ENCODE measurements around the gene WRAP53.

The WRAP53 gene

DNA sequence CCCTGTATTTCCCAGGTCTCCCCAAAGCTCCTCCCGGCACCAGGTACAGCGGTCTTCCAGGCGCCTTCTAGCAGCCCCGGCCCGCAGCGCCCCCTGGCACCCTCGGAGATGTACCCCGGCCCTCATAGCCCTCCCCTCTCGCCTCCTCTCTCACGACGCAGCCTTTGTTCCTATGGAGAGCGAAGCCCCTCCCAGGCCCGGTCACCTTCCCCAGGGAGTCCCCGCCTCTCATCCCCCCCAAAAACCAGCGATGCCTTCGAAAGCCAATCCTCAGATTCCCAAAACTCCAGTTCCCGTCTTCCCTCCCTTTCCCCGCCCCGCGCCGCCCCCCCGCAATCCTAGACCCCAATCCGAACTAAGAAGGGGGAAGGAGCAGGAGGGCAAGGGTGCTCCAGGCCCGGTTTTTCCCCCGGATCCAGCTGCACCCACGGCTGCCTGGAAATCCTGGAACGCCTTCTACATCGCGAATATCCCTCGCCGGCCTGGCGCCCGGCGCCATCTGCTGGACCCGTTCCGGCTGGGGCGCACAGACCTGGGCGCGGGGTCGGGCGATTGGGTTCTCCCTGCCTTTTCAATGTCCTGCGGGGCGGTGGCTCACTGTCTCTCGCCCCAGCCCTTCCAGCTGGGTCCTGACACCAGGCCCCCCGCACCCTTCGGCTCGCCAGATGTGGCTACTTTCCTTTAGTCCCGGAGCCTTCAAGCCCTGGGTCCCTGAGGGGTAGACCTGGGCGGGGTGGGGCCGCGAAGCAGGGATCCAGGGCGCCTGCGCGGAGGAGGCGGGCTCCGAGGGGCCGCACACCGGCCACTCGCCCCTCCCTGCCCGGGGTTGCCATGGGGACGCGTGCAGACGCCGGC is 28.9 kb downstream of the WRAP53 start, which contains the start of gene DNAH2:
Gene DNAH2, plus strand, starts transcription at position 844 of the 855 bp plus-strand sequence. CDS start 1,991 bp downstream, outside the sequence.
- peak; percentile 50 for DNase-seq (ENCODE audit: low read depth)
- peak; percentile 34 for TF ChIP-seq CTCF (IDR thresholded peaks at IDR 0.05; ENCODE audit: insufficient read depth, low read depth, low read length, missing control alignments)
- peak within 1 kb of the TSS; percentile 36 for H3K4me3 ChIP-seq (ENCODE audit: low read depth, low read length)

DNA sequence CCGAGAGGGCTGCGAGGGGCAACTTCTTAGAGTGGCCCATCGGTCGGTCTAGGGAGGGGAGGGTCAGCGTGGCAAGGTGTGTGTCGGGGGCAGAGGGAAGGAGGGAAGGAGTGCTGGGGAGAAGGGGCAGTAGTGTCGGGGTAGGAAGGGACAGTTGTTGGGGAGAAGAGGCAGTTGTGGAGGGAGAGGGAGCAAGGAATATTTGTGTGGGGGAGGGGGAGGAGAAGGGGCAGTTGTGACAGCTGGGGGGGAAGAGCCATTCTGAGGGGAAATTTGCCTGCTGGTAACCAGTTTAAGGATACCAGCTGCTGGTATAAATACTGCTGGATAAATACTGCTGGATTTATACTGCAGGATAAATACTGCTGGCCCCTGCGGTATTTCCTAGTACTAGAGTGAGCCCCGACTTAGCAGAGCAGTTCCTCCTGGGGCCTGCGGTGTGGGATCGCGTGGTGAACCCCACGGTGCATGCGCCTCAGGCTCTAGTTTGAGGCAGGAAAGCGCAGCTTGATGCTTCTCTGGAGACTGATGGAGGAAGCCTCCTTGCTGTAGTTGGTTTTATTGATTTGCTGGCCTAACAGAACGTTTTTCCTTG is 29.6 kb downstream of the WRAP53 start:
- H3K4me3 ChIP-seq (ENCODE audit: low read depth, low read length), result no peak overlapping the region; the same call in 1 of the 2 replicates
- no peak for TF ChIP-seq CTCF (IDR thresholded peaks at IDR 0.05; ENCODE audit: insufficient read depth, low read depth, low read length, missing control alignments)
- DNase-seq (ENCODE audit: low read depth), result no peak

- no peak for DNase-seq (ENCODE audit: low read depth)
- no peak for TF ChIP-seq CTCF (IDR thresholded peaks at IDR 0.05; ENCODE audit: insufficient read depth, low read depth, low read length, missing control alignments)
- H3K4me3 ChIP-seq (ENCODE audit: low read depth, low read length), result no peak overlapping the region
These were observed 31.4 kb downstream of the WRAP53 start for GRCh38 chr17:7719661-7720060.

GRCh38 chr17:7720125-7720524 is 31.8 kb downstream of the WRAP53 start:
- H3K4me3 ChIP-seq (ENCODE audit: low read depth, low read length), result no peak overlapping the region
- no peak for DNase-seq (ENCODE audit: low read depth)
- TF ChIP-seq CTCF (IDR thresholded peaks at IDR 0.05; ENCODE audit: insufficient read depth, low read depth, low read length, missing control alignments), result no peak

- no peak overlapping the region for H3K4me3 ChIP-seq (ENCODE audit: low read depth, low read length)
- no peak for DNase-seq (ENCODE audit: low read depth)
- TF ChIP-seq CTCF (IDR thresholded peaks at IDR 0.05; ENCODE audit: insufficient read depth, low read depth, low read length, missing control alignments), result no peak
These were observed 33.3 kb downstream of the WRAP53 start for GRCh38 chr17:7721612-7722011.

DNA sequence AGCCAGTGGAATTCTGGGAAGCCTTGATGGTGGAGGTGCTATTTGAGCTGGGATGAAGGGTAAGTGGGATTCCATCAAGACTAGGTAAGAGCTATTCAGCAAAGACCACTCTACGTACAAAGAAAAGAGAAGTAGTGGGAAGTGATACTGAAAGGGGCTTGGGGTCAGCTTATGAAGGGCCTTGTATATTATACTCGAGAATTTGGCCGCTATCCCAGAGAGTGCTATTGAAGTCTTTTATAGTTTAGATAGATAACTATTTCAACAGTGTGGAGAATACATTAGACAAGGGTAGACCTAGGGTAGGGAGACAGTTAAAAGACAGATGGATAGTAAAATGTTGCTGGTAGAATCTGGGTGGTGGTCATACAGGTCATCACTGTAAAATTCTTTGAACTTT is 39.6 kb downstream of the WRAP53 start:
- no peak overlapping the region for H3K4me3 ChIP-seq (ENCODE audit: low read depth, low read length)
- no peak for DNase-seq (ENCODE audit: low read depth)
- no peak for TF ChIP-seq CTCF (IDR thresholded peaks at IDR 0.05; ENCODE audit: insufficient read depth, low read depth, low read length, missing control alignments)

Data from GM12865 (cell line).